IMR-90 (cell line): Measurements from ENCODE around the gene ALDH5A1. TPM values are rescaled to one million over a fixed set of nuclear protein-coding genes. Genes with fewer than 3 reads are reported as not detected.
A peak's percentile ranks its signal among the peaks of the same experiment; 100 is the strongest.

Source experiments
- ATAC-seq: fragments of 200-7000 bp; cut with Tn5 transposase; 2 replicates; pipeline ENCODE4 v1.9.1; 2020; ENCODE audit warnings: low read depth, mild to moderate bottlenecking, moderate library complexity
- BruUV-seq: library from RNA; stranded (reverse); fragments of 400-500 nt; replicated peaks from 2 replicates; lab custom pipeline; 2021; lab: Mats Ljungman, UMichigan
- CTCF ChIA-PET: fragments of 300-600 bp; formaldehyde crosslinking; extraction: SDS; loops from one replicate; lab custom pipeline; 2021; ENCODE audit warnings: antibody characterized with exemption; lab: Yijun Ruan, JAX
- POLR2A ChIA-PET: fragments of 300-600 bp; sonication (Branson Sonifier 250); formaldehyde crosslinking; loops from one replicate; lab custom pipeline; 2022; ENCODE audit warnings: antibody characterized with exemption; ENCODE audit not compliant: unreplicated experiment; lab: Charles Lee
- DNase-seq: peaks from one replicate; pipeline ENCODE4 v3.0.0; 2013
- H2AFZ ChIP-seq: replicated peaks from 2 replicates; pipeline ENCODE3; 2013; ENCODE audit warnings: low read length, mild to moderate bottlenecking; ENCODE audit not compliant: poor library complexity
- H2AK5ac ChIP-seq: 2 replicates; pipeline ENCODE4 v1.6.1; 2013; ENCODE audit warnings: low read depth, low read length, inconsistent platforms
- H2AK9ac ChIP-seq: replicated peaks from 2 replicates; pipeline ENCODE3; 2013; ENCODE audit warnings: mild to moderate bottlenecking, low read depth, low read length, moderate library complexity; ENCODE audit not compliant: poor library complexity
- H2BK120ac ChIP-seq: 2 replicates; pipeline ENCODE4 v1.6.1; 2013; ENCODE audit warnings: low read depth, low read length, inconsistent platforms
- H2BK15ac ChIP-seq: 3 replicates; pipeline ENCODE4 v1.6.1; 2013; ENCODE audit warnings: low read depth, low read length, inconsistent platforms
- H2BK20ac ChIP-seq: 2 replicates; pipeline ENCODE4 v1.6.1; 2013; ENCODE audit warnings: low read depth, mild to moderate bottlenecking, inconsistent platforms, low read length, moderate library complexity
- H2BK5ac ChIP-seq: 2 replicates; pipeline ENCODE4 v1.6.1; 2013; ENCODE audit warnings: mild to moderate bottlenecking, low read depth, low read length, inconsistent platforms; ENCODE audit not compliant: poor library complexity, severe bottlenecking
- H3K14ac ChIP-seq: replicated peaks from 2 replicates; pipeline ENCODE4 v1.6.1; 2013; ENCODE audit warnings: low read depth, low read length, inconsistent platforms
- H3K18ac ChIP-seq: 2 replicates; pipeline ENCODE4 v1.6.1; 2013; ENCODE audit warnings: low read depth, low read length, control low read depth
- H3K23ac ChIP-seq: 2 replicates; pipeline ENCODE4 v1.6.1; 2013; ENCODE audit warnings: low read depth, low read length, inconsistent platforms
- H3K27ac ChIP-seq: 2 replicates; pipeline ENCODE4 v1.5.1; 2013; ENCODE audit warnings: mild to moderate bottlenecking, control low read depth, low read length; ENCODE audit not compliant: insufficient read depth
- H3K27me3 ChIP-seq: 2 replicates; pipeline ENCODE4 v1.6.1; 2013; ENCODE audit warnings: low read length; ENCODE audit not compliant: control insufficient read depth, insufficient read depth
- H3K36me3 ChIP-seq: 2 replicates; pipeline ENCODE4 v1.6.1; 2013; ENCODE audit warnings: low read length, mixed read lengths; ENCODE audit not compliant: control insufficient read depth, insufficient read depth
- H3K4ac ChIP-seq: 2 replicates; pipeline ENCODE4 v1.6.1; 2013; ENCODE audit warnings: low read depth, low read length, inconsistent platforms
- H3K4me1 ChIP-seq: 2 replicates; pipeline ENCODE4 v1.6.1; 2013; ENCODE audit warnings: low read length, mixed read lengths; ENCODE audit not compliant: control insufficient read depth, insufficient read depth
- H3K4me2 ChIP-seq: 2 replicates; pipeline ENCODE4 v1.6.1; 2013; ENCODE audit warnings: low read depth, mild to moderate bottlenecking, control low read depth, low read length, moderate library complexity
- H3K4me3 ChIP-seq: 2 replicates; pipeline ENCODE4 v1.5.1; 2013; ENCODE audit warnings: low read depth, mild to moderate bottlenecking, control low read depth, low read length, moderate library complexity; ENCODE audit not compliant: insufficient read depth
- H3K56ac ChIP-seq: 2 replicates; pipeline ENCODE4 v1.6.1; 2013; ENCODE audit warnings: low read length, inconsistent platforms; ENCODE audit not compliant: insufficient read depth; ENCODE audit errors: extremely low read depth
- H3K79me1 ChIP-seq, 2 experiments: 2 replicates each; pipeline ENCODE4 v1.6.1; 2013; ENCODE audit warnings: low read length in 2 of 2, inconsistent platforms in 1 of 2, low read depth in 1 of 2
- H3K9ac ChIP-seq: 2 replicates; pipeline ENCODE4 v1.6.1; 2013; ENCODE audit warnings: low read depth, low read length, control low read depth
- H3K9me1 ChIP-seq: 2 replicates; pipeline ENCODE4 v1.6.1; 2013; ENCODE audit warnings: low read length, inconsistent platforms; ENCODE audit not compliant: insufficient read depth
- H3K9me3 ChIP-seq: 2 replicates; pipeline ENCODE4 v1.6.1; 2013; ENCODE audit warnings: low read length; ENCODE audit not compliant: control insufficient read depth, insufficient read depth
- H4K20me1 ChIP-seq: 2 replicates; pipeline ENCODE4 v1.6.1; 2013; ENCODE audit warnings: low read length, inconsistent platforms; ENCODE audit not compliant: insufficient read depth
- H4K5ac ChIP-seq: 2 replicates; pipeline ENCODE4 v1.6.1; 2013; ENCODE audit warnings: mild to moderate bottlenecking, low read depth, low read length, control low read depth
- H4K8ac ChIP-seq, 2 experiments: 2 replicates each; pipeline ENCODE4 v1.6.1; 2013; ENCODE audit warnings: low read depth in 2 of 2, low read length in 2 of 2, control low read depth in 1 of 2, inconsistent platforms in 1 of 2
- H4K91ac ChIP-seq: 2 replicates; pipeline ENCODE4 v1.6.1; 2013; ENCODE audit warnings: low read depth, low read length, inconsistent platforms; ENCODE audit not compliant: insufficient read depth
- MAFK ChIP-seq: IDR thresholded peaks from 2 replicates; pipeline ENCODE4 v1.6.1; 2012; ENCODE audit warnings: low read depth, low read length, improper control_type of control experiment
- MAZ ChIP-seq: IDR thresholded peaks from 2 replicates; pipeline ENCODE4 v1.6.1; 2012; ENCODE audit warnings: low read depth, mild to moderate bottlenecking, low read length, improper control_type of control experiment, moderate library complexity, borderline replicate concordance
- USF2 ChIP-seq: fragments of 150-350 bp; IDR thresholded peaks from 2 replicates; pipeline ENCODE4 v1.6.1; 2017; ENCODE audit warnings: mild to moderate bottlenecking, antibody characterized with exemption, low read length, low read depth
- WGBS, 2 experiments: methylation state at CpG; one replicate each; pipeline versions ENCODE4 v1.1.5 to v1.1.7; 2013; ENCODE audit warnings: missing lambda C conversion rate in 2 of 2; ENCODE audit not compliant: insufficient read length in 1 of 2; ENCODE audit errors: extremely low coverage in 2 of 2; 5-methylcytosine and 5-hydroxymethylcytosine counted together
- dilution Hi-C: fragments of 300-500 bp; cut with HindIII; formaldehyde crosslinking; loops from one replicate; pipeline ENCODE4 v1.14.3; 2018; ENCODE audit warnings: low sequenced_read_pairs; ENCODE audit not compliant: unreplicated experiment
- in situ Hi-C: fragments of 300-500 bp; cut with MboI; formaldehyde crosslinking; loops from 3 replicates; pipeline ENCODE4 v1.14.3; 2019; ENCODE audit warnings: low sequenced_read_pairs, inconsistent platforms, mixed read lengths
- intact Hi-C: fragments of 100-400 bp; cut with micrococcal nuclease; formaldehyde crosslinking; loops from 2 replicates; pipeline ENCODE4 v1.10.0; 2022
- polyA plus RNA-seq, 3 experiments: library from polyadenylated mRNA; depleted of rRNA; stranded (reverse); fragments of >200 nt; gene quantifications; 2 replicates each; pipeline ENCODE4 v1.2.3, GENCODE V29; 2012; ENCODE audit warnings: low replicate concordance in 1 of 3
- total RNA-seq: library from RNA; depleted of rRNA; stranded (reverse); fragments of >200 nt; gene quantifications from 2 replicates; pipeline ENCODE4 v1.2.3, GENCODE V29; 2012
- TF ChIP-seq, protein P1 (sequence below): fragments of 150-350 bp; IDR thresholded peaks from 2 replicates; pipeline ENCODE4 v1.6.1; 2016; ENCODE audit warnings: low read depth, mild to moderate bottlenecking, low read length, moderate library complexity, borderline replicate concordance

Gene ALDH5A1
- total and polyA plus RNA-seq, 2 of the 4 experiments (the other 2 are of a cell fraction), result 0.36 to 0.48 TPM

DNA sequence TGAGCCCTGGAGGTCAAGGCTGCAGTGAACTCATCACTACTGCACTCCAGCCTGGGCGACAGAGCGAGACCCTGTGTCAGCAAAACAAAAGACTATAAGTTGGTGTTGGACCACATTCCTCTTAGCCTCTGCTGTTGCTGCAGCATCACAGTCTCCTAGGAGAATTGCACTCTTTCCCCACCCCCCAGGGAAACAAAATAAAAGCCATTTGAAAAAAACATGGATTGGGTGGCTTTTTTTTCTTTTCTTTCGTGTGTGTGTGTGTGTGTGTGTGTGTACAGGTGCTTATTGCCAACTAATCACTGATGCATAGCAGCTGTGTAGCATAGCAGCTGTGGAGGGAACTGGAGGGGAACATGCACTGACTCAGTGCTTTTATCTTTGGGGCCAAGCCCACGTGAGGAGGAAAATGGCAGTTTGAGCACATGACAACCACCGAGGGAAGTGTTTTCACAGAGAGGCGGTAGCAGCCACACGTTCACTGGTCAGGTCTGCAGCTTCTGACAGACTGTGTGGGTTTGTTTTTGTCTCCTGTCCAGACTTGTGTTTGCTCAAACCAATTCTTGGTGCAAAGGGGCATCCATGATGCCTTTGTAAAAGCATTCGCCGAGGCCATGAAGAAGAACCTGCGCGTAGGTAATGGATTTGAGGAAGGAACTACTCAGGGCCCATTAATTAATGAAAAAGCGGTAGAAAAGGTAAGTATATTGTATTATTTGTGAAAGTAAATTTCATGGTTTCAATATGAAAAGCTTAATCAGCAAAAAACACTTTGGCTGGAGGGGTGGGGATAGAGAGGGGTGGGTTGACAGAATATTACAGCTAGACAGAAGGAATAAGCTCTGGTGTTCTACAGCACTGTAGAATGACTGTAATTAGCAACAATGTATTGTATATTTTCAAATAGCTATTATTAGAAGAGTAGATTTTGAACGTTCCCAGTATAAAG, 27.7 kb downstream of the ALDH5A1 start:
- no peak overlapping the region for H3K18ac ChIP-seq
- no peak for ATAC-seq
- intact Hi-C loops, result no loop called here

More for the DNA sequence above, 27.7 kb downstream of the ALDH5A1 start:
- DNase-seq, result peak; percentile 17
- H3K4me3 ChIP-seq, result no peak overlapping the region
- no peak overlapping the region for H3K23ac ChIP-seq
- H3K56ac ChIP-seq, result no peak overlapping the region
- H3K36me3 ChIP-seq, result no peaks in the 10 kb centered on the region
- H4K91ac ChIP-seq, result no peak overlapping the region
- peak; percentile 62; the same call in 1 of the 2 replicates for TF ChIP-seq MAFK
- TF ChIP-seq, protein P1, sequence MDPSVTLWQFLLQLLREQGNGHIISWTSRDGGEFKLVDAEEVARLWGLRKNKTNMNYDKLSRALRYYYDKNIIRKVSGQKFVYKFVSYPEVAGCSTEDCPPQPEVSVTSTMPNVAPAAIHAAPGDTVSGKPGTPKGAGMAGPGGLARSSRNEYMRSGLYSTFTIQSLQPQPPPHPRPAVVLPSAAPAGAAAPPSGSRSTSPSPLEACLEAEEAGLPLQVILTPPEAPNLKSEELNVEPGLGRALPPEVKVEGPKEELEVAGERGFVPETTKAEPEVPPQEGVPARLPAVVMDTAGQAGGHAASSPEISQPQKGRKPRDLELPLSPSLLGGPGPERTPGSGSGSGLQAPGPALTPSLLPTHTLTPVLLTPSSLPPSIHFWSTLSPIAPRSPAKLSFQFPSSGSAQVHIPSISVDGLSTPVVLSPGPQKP, result no peak
- TF ChIP-seq USF2, result peak; percentile 23; the same call in 1 of the 2 replicates
- no peak for TF ChIP-seq MAZ
- no peak overlapping the region for H3K4me2 ChIP-seq
- no peak overlapping the region for H3K4ac ChIP-seq
- H2AFZ ChIP-seq, result no peak overlapping the region
- in situ Hi-C loops, result no loop called here
- ChIA-PET POLR2A (no interaction called here), CTCF (interaction anchor here (0.6 to 1.0 kb wide), 5 partner anchors 9 to 1494 kb away, joined by 3 to 11 read pairs (median 4); no protein-coding TSS in a partner anchor)
- H2BK5ac ChIP-seq, result no peak overlapping the region
- no peak overlapping the region for H2BK15ac ChIP-seq
- no peak overlapping the region for H3K27ac ChIP-seq
- H3K4me1 ChIP-seq, result no peaks in the 10 kb centered on the region
- no peak overlapping the region for H2BK120ac ChIP-seq
- no TSS peak for BruUV-seq
- H3K79me1 ChIP-seq, result no peaks in the 10 kb centered on the region
- H3K14ac ChIP-seq, result no peak overlapping the region
- dilution Hi-C loops, result no loop called here
- no peak overlapping the region for H3K9ac ChIP-seq
- H4K5ac ChIP-seq, result no peak overlapping the region
- H3K9me3 ChIP-seq, result no peaks in the 10 kb centered on the region
- no peaks in the 10 kb centered on the region for H4K20me1 ChIP-seq
- no peak overlapping the region for H2AK9ac ChIP-seq
- H2AK5ac ChIP-seq, result no peak overlapping the region
- H2BK20ac ChIP-seq, result no peak overlapping the region
- peaks cover 2% of the 10 kb centered on the region; the same call in 1 of the 2 replicates for H3K27me3 ChIP-seq
- H4K8ac ChIP-seq, result no peak overlapping the region
- peaks cover 5% of the 10 kb centered on the region; the same call in 1 of the 2 replicates for H3K9me1 ChIP-seq
- 71% methylated on average over 9 of the region's 13 CpGs; no CpG with 5 or more reads in 1 of the 2 experiments for WGBS, 2 experiments
